Measurements from ENCODE around the gene ZNF827.

ZNF827 gene

DNA sequence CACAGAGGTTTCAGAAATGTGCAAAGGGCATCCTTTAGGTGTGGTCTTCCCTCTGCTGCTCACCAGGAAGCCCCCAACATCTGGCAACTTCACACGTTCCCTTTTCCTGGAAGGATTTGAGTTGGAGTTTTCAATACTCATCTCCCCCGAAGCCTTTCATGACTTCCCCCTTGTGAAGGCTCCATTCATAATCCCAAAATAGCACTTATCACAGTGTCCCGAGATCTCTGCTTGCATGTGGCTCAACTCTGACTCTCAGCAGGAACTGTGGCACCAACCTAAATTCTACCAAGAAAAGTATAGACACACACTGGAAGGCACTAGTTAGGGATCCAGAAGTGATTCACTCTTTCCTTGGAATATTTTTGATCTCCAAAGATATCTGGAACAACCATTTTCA, 40.5 kb upstream of the ZNF827 start:
- Histone ChIP-seq H3K9me2 (replicated peaks; ENCODE audit: insufficient read depth, low read length) (no peaks in the 10 kb centered on the region), H2AFZ (ENCODE audit: low read depth, low read length, severe bottlenecking) (no peak overlapping the region), H3K36me3 (ENCODE audit: low read length) (no peaks in the 10 kb centered on the region), H3K4me2 (ENCODE audit: low read depth, low read length, poor library complexity, severe bottlenecking) (no peak overlapping the region), H3K4me3 (ENCODE audit: insufficient read depth, low read length, poor library complexity, severe bottlenecking) (no peak overlapping the region), H3K79me2 (ENCODE audit: insufficient read depth, low read length) (no peaks in the 10 kb centered on the region), H3F3A (ENCODE audit: insufficient read depth) (no peaks in the 10 kb centered on the region), H3K9me3 (ENCODE audit: insufficient read depth, low read length) (no peaks in the 10 kb centered on the region), H3K27ac (ENCODE audit: low read depth, low read length) (no peak overlapping the region), H3K27me3 (ENCODE audit: low read length) (no peaks in the 10 kb centered on the region), H3K9ac (ENCODE audit: low read length) (no peak overlapping the region), H4K20me1 (ENCODE audit: low read depth, low read length) (no peaks in the 10 kb centered on the region)
- TF ChIP-seq EZH2phosphoT487 (conservative IDR thresholded peaks at IDR 0.05; ENCODE audit: low read length), result no peak
- TF ChIP-seq, protein P1, sequence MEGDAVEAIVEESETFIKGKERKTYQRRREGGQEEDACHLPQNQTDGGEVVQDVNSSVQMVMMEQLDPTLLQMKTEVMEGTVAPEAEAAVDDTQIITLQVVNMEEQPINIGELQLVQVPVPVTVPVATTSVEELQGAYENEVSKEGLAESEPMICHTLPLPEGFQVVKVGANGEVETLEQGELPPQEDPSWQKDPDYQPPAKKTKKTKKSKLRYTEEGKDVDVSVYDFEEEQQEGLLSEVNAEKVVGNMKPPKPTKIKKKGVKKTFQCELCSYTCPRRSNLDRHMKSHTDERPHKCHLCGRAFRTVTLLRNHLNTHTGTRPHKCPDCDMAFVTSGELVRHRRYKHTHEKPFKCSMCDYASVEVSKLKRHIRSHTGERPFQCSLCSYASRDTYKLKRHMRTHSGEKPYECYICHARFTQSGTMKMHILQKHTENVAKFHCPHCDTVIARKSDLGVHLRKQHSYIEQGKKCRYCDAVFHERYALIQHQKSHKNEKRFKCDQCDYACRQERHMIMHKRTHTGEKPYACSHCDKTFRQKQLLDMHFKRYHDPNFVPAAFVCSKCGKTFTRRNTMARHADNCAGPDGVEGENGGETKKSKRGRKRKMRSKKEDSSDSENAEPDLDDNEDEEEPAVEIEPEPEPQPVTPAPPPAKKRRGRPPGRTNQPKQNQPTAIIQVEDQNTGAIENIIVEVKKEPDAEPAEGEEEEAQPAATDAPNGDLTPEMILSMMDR (IDR thresholded peaks at IDR 0.05; ENCODE audit: insufficient read depth, low read length, poor library complexity, severe bottlenecking), result no peak

DNA sequence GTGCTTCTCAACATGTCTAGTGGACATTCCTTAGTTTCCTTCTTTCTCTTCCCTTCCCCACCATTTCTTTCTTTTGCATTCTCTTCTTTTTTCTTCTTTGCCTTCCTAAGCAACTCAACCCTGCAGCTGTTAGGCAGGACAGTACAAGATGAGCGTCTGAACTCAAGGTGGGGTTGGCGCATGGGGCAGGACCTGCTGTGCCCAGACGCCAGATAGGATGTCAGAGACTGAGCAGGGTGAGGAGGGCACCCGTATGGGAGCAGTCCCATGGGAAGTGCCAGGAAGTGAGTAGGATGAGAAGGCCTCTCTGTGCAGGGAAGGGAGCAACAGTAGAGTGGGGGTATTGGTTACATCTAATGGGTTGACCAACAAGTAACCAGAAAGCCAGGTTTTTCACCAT, 38.1 kb upstream of the ZNF827 start:
- Histone ChIP-seq H3K36me3 (ENCODE audit: low read length) (no peaks in the 10 kb centered on the region), H3K4me3 (ENCODE audit: insufficient read depth, low read length, poor library complexity, severe bottlenecking) (no peak overlapping the region), H3K79me2 (ENCODE audit: insufficient read depth, low read length) (no peaks in the 10 kb centered on the region), H2AFZ (ENCODE audit: low read depth, low read length, severe bottlenecking) (no peak overlapping the region), H3K4me2 (ENCODE audit: low read depth, low read length, poor library complexity, severe bottlenecking) (no peak overlapping the region), H3K27me3 (ENCODE audit: low read length) (no peaks in the 10 kb centered on the region), H3K27ac (ENCODE audit: low read depth, low read length) (no peak overlapping the region), H3K9me2 (replicated peaks; ENCODE audit: insufficient read depth, low read length) (no peaks in the 10 kb centered on the region), H3K9ac (ENCODE audit: low read length) (no peak overlapping the region), H3K9me3 (ENCODE audit: insufficient read depth, low read length) (no peaks in the 10 kb centered on the region), H3F3A (ENCODE audit: insufficient read depth) (no peaks in the 10 kb centered on the region), H4K20me1 (ENCODE audit: low read depth, low read length) (no peaks in the 10 kb centered on the region)
- TF ChIP-seq, protein P1 (IDR thresholded peaks at IDR 0.05; ENCODE audit: insufficient read depth, low read length, poor library complexity, severe bottlenecking), result no peak
- TF ChIP-seq EZH2phosphoT487 (conservative IDR thresholded peaks at IDR 0.05; ENCODE audit: low read length), result no peak

DNA sequence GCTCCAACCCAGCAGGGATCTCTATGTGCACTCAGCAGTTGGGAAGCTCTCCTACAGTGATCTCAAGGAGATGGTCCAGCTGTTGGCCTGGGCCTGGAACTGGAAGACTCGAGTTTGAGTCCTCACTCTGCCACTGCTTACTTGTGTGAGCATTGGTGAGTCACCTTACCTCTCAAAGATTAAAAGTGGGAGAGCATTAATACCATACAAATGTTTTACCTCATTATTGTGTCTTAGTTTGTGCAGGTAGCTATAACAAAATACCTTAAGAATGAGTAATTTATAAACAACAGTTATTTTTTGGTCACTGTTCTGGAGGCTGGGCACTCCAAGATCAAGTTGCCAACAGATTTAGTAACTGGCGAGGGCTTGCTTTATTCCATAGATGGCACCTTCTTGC, 21.4 kb upstream of the ZNF827 start:
- Histone ChIP-seq H2AFZ (ENCODE audit: low read depth, low read length, severe bottlenecking) (no peak overlapping the region), H3K36me3 (ENCODE audit: low read length) (no peaks in the 10 kb centered on the region), H3K27me3 (ENCODE audit: low read length) (no peaks in the 10 kb centered on the region), H3K4me3 (ENCODE audit: insufficient read depth, low read length, poor library complexity, severe bottlenecking) (no peak overlapping the region), H3F3A (ENCODE audit: insufficient read depth) (0 out of 2 replicates have a peak, but pooled peaks cover 4% of the 10 kb centered on the region), H3K9ac (ENCODE audit: low read length) (no peak overlapping the region), H3K9me2 (replicated peaks; ENCODE audit: insufficient read depth, low read length) (no peaks in the 10 kb centered on the region), H4K20me1 (ENCODE audit: low read depth, low read length) (no peaks in the 10 kb centered on the region), H3K79me2 (ENCODE audit: insufficient read depth, low read length) (no peaks in the 10 kb centered on the region), H3K4me2 (ENCODE audit: low read depth, low read length, poor library complexity, severe bottlenecking) (no peak overlapping the region), H3K9me3 (ENCODE audit: insufficient read depth, low read length) (no peaks in the 10 kb centered on the region), H3K27ac (ENCODE audit: low read depth, low read length) (no peak overlapping the region)
- TF ChIP-seq, protein P1 (IDR thresholded peaks at IDR 0.05; ENCODE audit: insufficient read depth, low read length, poor library complexity, severe bottlenecking), result no peak
- no peak for TF ChIP-seq EZH2phosphoT487 (conservative IDR thresholded peaks at IDR 0.05; ENCODE audit: low read length)
